ENCODE data around the gene PTH1R. TPM values are rescaled to one million over a fixed set of nuclear protein-coding genes. Genes with fewer than 3 reads are reported as not detected.

The PTH1R gene
- total and polyA plus RNA-seq, 2 experiments from 2014 or later: 0.60 to 1.3 TPM

- H3K4me1 ChIP-seq (ENCODE audit: insufficient read depth): no peaks in the 10 kb centered on the region
- no peak overlapping the region for H3K27ac ChIP-seq
- peak overlapping the region; percentile 82 for H2AFZ ChIP-seq
- peak overlapping the region; percentile 85 for H3K4me2 ChIP-seq (ENCODE audit: unreplicated experiment)
- H3F3A ChIP-seq (ENCODE audit: insufficient read depth): no peaks in the 10 kb centered on the region
- H4K20me1 ChIP-seq (ENCODE audit: insufficient read depth): no peaks in the 10 kb centered on the region
- H3K9me2 ChIP-seq (ENCODE audit: insufficient read depth): no peaks in the 10 kb centered on the region
- in situ Hi-C loops (cut with MboI): loop anchor here (10.0 kb wide), 1 partner anchor 178 kb away; the partner anchor contains the start of gene PRSS50
- peak; percentile 78 for DNase-seq
- WGBS, 2 experiments (ENCODE audit: low coverage in 1 of 2, low lambda C conversion rate in 2 of 2, missing lambda C conversion rate in 2 of 2): 4 to 5% methylated on average over 47 to 55 of the region's 58 CpGs
- no peaks in the 10 kb centered on the region for H3K79me2 ChIP-seq (ENCODE audit: insufficient read depth)
- peak overlapping the region; percentile 16; the same call in 1 of the 2 replicates for H3K9ac ChIP-seq
- no peaks in the 10 kb centered on the region for H3K27me3 ChIP-seq (replicated peaks; ENCODE audit: insufficient read depth)
- H3K4me3 ChIP-seq: peak overlapping the region; percentile 70
- no peaks in the 10 kb centered on the region for H3K9me3 ChIP-seq (ENCODE audit: low read depth)
- no peaks in the 10 kb centered on the region for H3K36me3 ChIP-seq (ENCODE audit: low read depth)
- TF ChIP-seq EZH2phosphoT487 (IDR thresholded peaks at IDR 0.05; ENCODE audit: insufficient read depth, low read depth) (no peak), EZH2 (IDR thresholded peaks at IDR 0.05; ENCODE audit: insufficient read depth, poor library complexity, severe bottlenecking) (no peak)
Observed at GRCh38 chr3:46892285-46893145, 15.0 kb downstream of the PTH1R start.

GRCh38 chr3:46893146-46893748 is 15.7 kb downstream of the PTH1R start:
- WGBS, 2 experiments (ENCODE audit: low coverage in 1 of 2, low lambda C conversion rate in 2 of 2, missing lambda C conversion rate in 2 of 2): 47 to 53% methylated on average over 6 of the region's 6 CpGs
- H3K27me3 ChIP-seq (replicated peaks; ENCODE audit: insufficient read depth): no peaks in the 10 kb centered on the region
- H3K4me3 ChIP-seq: no peak overlapping the region
- H4K20me1 ChIP-seq (ENCODE audit: insufficient read depth): no peaks in the 10 kb centered on the region
- H3K27ac ChIP-seq: no peak overlapping the region
- in situ Hi-C loops (cut with MboI): loop anchor here (10.0 kb wide), 1 partner anchor 178 kb away; the partner anchor contains the start of gene PRSS50
- no peaks in the 10 kb centered on the region for H3K9me2 ChIP-seq (ENCODE audit: insufficient read depth)
- H3K4me1 ChIP-seq (ENCODE audit: insufficient read depth): no peaks in the 10 kb centered on the region
- H3K4me2 ChIP-seq (ENCODE audit: unreplicated experiment): no peak overlapping the region
- H2AFZ ChIP-seq: peak overlapping the region; percentile 82; the same call in 1 of the 2 replicates
- H3F3A ChIP-seq (ENCODE audit: insufficient read depth): no peaks in the 10 kb centered on the region
- TF ChIP-seq EZH2phosphoT487 (IDR thresholded peaks at IDR 0.05; ENCODE audit: insufficient read depth, low read depth): no peak
- no peak for TF ChIP-seq EZH2 (IDR thresholded peaks at IDR 0.05; ENCODE audit: insufficient read depth, poor library complexity, severe bottlenecking)
- H3K9me3 ChIP-seq (ENCODE audit: low read depth): no peaks in the 10 kb centered on the region
- H3K79me2 ChIP-seq (ENCODE audit: insufficient read depth): no peaks in the 10 kb centered on the region
- H3K9ac ChIP-seq: no peak overlapping the region
- no peak for DNase-seq
- no peaks in the 10 kb centered on the region for H3K36me3 ChIP-seq (ENCODE audit: low read depth)

GRCh38 chr3:46893763-46894162 is 16.2 kb downstream of the PTH1R start:
- H3K4me2 ChIP-seq (ENCODE audit: unreplicated experiment): no peak overlapping the region
- H3K4me1 ChIP-seq (ENCODE audit: insufficient read depth): no peaks in the 10 kb centered on the region
- H3F3A ChIP-seq (ENCODE audit: insufficient read depth): no peaks in the 10 kb centered on the region
- no peaks in the 10 kb centered on the region for H3K9me3 ChIP-seq (ENCODE audit: low read depth)
- H4K20me1 ChIP-seq (ENCODE audit: insufficient read depth): no peaks in the 10 kb centered on the region
- no peak for DNase-seq
- no peaks in the 10 kb centered on the region for H3K79me2 ChIP-seq (ENCODE audit: insufficient read depth)
- TF ChIP-seq EZH2 (IDR thresholded peaks at IDR 0.05; ENCODE audit: insufficient read depth, poor library complexity, severe bottlenecking) (no peak), EZH2phosphoT487 (IDR thresholded peaks at IDR 0.05; ENCODE audit: insufficient read depth, low read depth) (no peak)
- no peak overlapping the region for H3K4me3 ChIP-seq
- no peaks in the 10 kb centered on the region for H3K36me3 ChIP-seq (ENCODE audit: low read depth)
- H3K27me3 ChIP-seq (replicated peaks; ENCODE audit: insufficient read depth): no peaks in the 10 kb centered on the region
- no peak overlapping the region for H3K9ac ChIP-seq
- no peaks in the 10 kb centered on the region for H3K9me2 ChIP-seq (ENCODE audit: insufficient read depth)
- H2AFZ ChIP-seq: no peak overlapping the region
- H3K27ac ChIP-seq: no peak overlapping the region
- 56 to 62% methylated on average over 9 of the region's 9 CpGs for WGBS, 2 experiments (ENCODE audit: low coverage in 1 of 2, low lambda C conversion rate in 2 of 2, missing lambda C conversion rate in 2 of 2)
- in situ Hi-C loops (cut with MboI): loop anchor here (10.0 kb wide), 1 partner anchor 179 kb away; the partner anchor contains the start of gene PRSS50

- DNase-seq: no peak
Observed at GRCh38 chr3:46894256-46894655, 16.7 kb downstream of the PTH1R start.

More at GRCh38 chr3:46894256-46894655, 16.7 kb downstream of the PTH1R start:
- in situ Hi-C loops (cut with MboI): loop anchor here (10.0 kb wide), 1 partner anchor 179 kb away; the partner anchor contains the start of gene PRSS50
- Histone ChIP-seq H3K4me2 (ENCODE audit: unreplicated experiment) (no peak overlapping the region), H3K36me3 (ENCODE audit: low read depth) (no peaks in the 10 kb centered on the region), H4K20me1 (ENCODE audit: insufficient read depth) (no peaks in the 10 kb centered on the region), H3K9me3 (ENCODE audit: low read depth) (no peaks in the 10 kb centered on the region), H3K4me1 (ENCODE audit: insufficient read depth) (no peaks in the 10 kb centered on the region), H3K27me3 (replicated peaks; ENCODE audit: insufficient read depth) (no peaks in the 10 kb centered on the region), H2AFZ (no peak overlapping the region), H3K4me3 (no peak overlapping the region), H3F3A (ENCODE audit: insufficient read depth) (no peaks in the 10 kb centered on the region), H3K27ac (no peak overlapping the region), H3K9me2 (ENCODE audit: insufficient read depth) (no peaks in the 10 kb centered on the region), H3K79me2 (ENCODE audit: insufficient read depth) (no peaks in the 10 kb centered on the region), H3K9ac (no peak overlapping the region)
- TF ChIP-seq EZH2phosphoT487 (IDR thresholded peaks at IDR 0.05; ENCODE audit: insufficient read depth, low read depth) (no peak), EZH2 (IDR thresholded peaks at IDR 0.05; ENCODE audit: insufficient read depth, poor library complexity, severe bottlenecking) (no peak)
- 94% methylated on average over 6 of the region's 6 CpGs for WGBS, 2 experiments (ENCODE audit: low coverage in 1 of 2, low lambda C conversion rate in 2 of 2, missing lambda C conversion rate in 2 of 2)
